GM21423 (cell line): Measurements from ENCODE around the gene EPG5.
"Not testable (repeated sequence)": the region's sequence is repeated elsewhere in the genome, so short reads cannot be mapped to it uniquely, and the experiment has no call there.

Experiments
- ATAC-seq: cut with Tn5 transposase; IDR thresholded peaks from one replicate; pipeline ENCODE4 v1.9.1; 2021; ENCODE audit warnings: mild to moderate bottlenecking, moderate library complexity; ENCODE audit not compliant: unreplicated experiment

The EPG5 gene

GRCh38 chr18:45817543-45817942 is 149.6 kb downstream of the EPG5 start:
- ATAC-seq, result no peak

GRCh38 chr18:45814733-45815132 is 152.4 kb downstream of the EPG5 start:
- not testable (repeated sequence) for ATAC-seq

- ATAC-seq, result not testable (repeated sequence)
Measured at GRCh38 chr18:45807144-45807543, 160.0 kb downstream of the EPG5 start.

- ATAC-seq, result no peak
Measured at GRCh38 chr18:45806226-45806625, 160.9 kb downstream of the EPG5 start.

- ATAC-seq, result no peak
Measured at GRCh38 chr18:45805551-45805950, 161.6 kb downstream of the EPG5 start.

GRCh38 chr18:45802814-45803492 is 164.2 kb downstream of the EPG5 start:
- ATAC-seq, result no peak

- no peak for ATAC-seq
Measured at GRCh38 chr18:45801416-45802004, 165.6 kb downstream of the EPG5 start.
